Panc1 (cell line): ENCODE results near the gene ITIH2.
"Not testable (repeated sequence)": the region's sequence is repeated elsewhere in the genome, so short reads cannot be mapped to it uniquely, and the experiment has no call there.

Source experiments
- POLR2AphosphoS5 ChIP-seq: IDR thresholded peaks from 2 replicates; pipeline ENCODE4 v1.6.1; 2012; ENCODE audit warnings: mild to moderate bottlenecking, low read depth, low read length, moderate library complexity
- REST ChIP-seq, 2 experiments: IDR thresholded peaks; 2 replicates each; pipeline ENCODE4 v1.6.1; 2011 to 2012; ENCODE audit warnings: low read depth in 2 of 2, control low read depth in 1 of 2, low read length in 1 of 2, mild to moderate bottlenecking in 1 of 2, moderate library complexity in 1 of 2; ENCODE audit not compliant: insufficient read depth in 1 of 2
- TF ChIP-seq, protein P1 (sequence below): fragments of 450-650 bp; IDR thresholded peaks from 2 replicates; pipeline ENCODE4 v1.5.1; 2017; ENCODE audit warnings: mild to moderate bottlenecking

- TF ChIP-seq, protein P1, sequence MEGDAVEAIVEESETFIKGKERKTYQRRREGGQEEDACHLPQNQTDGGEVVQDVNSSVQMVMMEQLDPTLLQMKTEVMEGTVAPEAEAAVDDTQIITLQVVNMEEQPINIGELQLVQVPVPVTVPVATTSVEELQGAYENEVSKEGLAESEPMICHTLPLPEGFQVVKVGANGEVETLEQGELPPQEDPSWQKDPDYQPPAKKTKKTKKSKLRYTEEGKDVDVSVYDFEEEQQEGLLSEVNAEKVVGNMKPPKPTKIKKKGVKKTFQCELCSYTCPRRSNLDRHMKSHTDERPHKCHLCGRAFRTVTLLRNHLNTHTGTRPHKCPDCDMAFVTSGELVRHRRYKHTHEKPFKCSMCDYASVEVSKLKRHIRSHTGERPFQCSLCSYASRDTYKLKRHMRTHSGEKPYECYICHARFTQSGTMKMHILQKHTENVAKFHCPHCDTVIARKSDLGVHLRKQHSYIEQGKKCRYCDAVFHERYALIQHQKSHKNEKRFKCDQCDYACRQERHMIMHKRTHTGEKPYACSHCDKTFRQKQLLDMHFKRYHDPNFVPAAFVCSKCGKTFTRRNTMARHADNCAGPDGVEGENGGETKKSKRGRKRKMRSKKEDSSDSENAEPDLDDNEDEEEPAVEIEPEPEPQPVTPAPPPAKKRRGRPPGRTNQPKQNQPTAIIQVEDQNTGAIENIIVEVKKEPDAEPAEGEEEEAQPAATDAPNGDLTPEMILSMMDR, result not testable (repeated sequence)
- TF ChIP-seq POLR2AphosphoS5; REST (IDR thresholded peaks at IDR 0.05; ENCODE audit: insufficient read depth in 1 of 2, low read depth in 2 of 2, low read length in 1 of 2): not testable (repeated sequence)
Measured at GRCh38 chr10:7690885-7691597, 12.1 kb upstream of the ITIH2 start.
